GM12891 (cell line): Measurements from ENCODE around the gene FOXL1.

ENCODE experiments used
- DNase-seq: peaks from one replicate; pipeline ENCODE4 v3.0.0; 2011; ENCODE audit warnings: low spot score; ENCODE audit not compliant: insufficient read length
- FAIRE-seq: peaks from 2 replicates; lab custom pipeline; 2011; peaks lifted over from hg19 to GRCh38; lab: Jason Lieb, UNC
- PAX5 ChIP-seq: IDR thresholded peaks from 2 replicates; pipeline ENCODE4 v1.6.1; 2011; ENCODE audit warnings: low read length, moderate library complexity, mild to moderate bottlenecking; ENCODE audit not compliant: insufficient read depth, severe bottlenecking
- POLR2A ChIP-seq: IDR thresholded peaks from 2 replicates; pipeline ENCODE4 v1.6.1; 2011; ENCODE audit warnings: low read depth, low read length, control low read depth
- POLR2AphosphoS5 ChIP-seq: IDR thresholded peaks from 2 replicates; pipeline ENCODE4 v1.6.1; 2011; ENCODE audit warnings: low read depth, low read length, control low read depth
- POU2F2 ChIP-seq: IDR thresholded peaks from 2 replicates; pipeline ENCODE4 v1.6.1; 2011; ENCODE audit warnings: low read depth, mild to moderate bottlenecking, control low read depth, low read length, moderate library complexity
- SPI1 ChIP-seq: IDR thresholded peaks from 2 replicates; pipeline ENCODE4 v1.6.1; 2011; ENCODE audit warnings: low read depth, low read length, control low read depth
- TAF1 ChIP-seq: IDR thresholded peaks from 2 replicates; pipeline ENCODE4 v1.6.1; 2011; ENCODE audit warnings: low read depth, low read length, control low read depth

Gene FOXL1

DNA sequence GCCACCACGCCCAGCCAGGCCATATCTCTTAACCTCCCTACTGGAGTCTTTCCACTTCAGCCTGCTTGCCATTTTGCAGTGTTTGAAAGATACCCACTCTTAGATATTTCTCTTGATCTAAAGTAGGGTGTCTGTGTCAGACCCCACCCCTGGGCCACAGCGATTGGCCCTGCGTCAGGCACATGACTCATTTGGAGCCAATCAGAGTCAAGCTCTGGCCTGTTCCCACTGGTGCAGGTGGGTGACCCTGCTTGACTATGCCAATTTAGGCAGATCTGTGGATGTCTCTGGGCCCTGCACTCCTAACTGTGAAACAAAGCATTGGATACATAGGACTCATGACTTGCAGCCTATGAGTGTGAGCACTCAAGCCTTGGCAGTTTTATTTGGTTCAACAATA lies 27.6 kb downstream of the FOXL1 start:
- TF ChIP-seq PAX5 (no peak), TAF1 (no peak), POLR2AphosphoS5 (no peak), SPI1 (no peak), POU2F2 (no peak), POLR2A (no peak)
- FAIRE-seq (no peak), DNase-seq (no peak)

DNA sequence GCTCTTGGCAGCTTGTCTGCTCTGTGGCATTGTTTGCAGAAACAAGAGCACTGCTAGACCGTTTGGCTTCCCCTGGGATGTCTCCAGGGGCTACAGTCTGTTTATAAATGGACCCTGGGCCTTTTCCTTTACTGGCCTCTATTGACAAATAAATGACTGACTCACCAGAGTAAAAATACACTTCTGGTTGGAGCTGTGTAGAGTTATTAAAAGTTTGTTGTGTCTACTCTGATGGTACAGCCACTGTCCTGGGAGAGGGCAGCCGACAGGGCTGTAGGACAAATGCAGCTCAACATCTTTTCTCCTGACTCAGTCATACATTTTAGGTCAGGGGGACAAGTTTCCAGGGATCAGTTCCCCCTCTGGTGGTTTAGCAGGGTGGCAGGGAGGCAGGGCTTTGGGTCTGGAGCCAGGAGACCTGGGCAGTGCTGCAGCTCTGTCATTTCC lies 30.0 kb downstream of the FOXL1 start:
- DNase-seq (no peak), FAIRE-seq (no peak)
- TF ChIP-seq SPI1 (no peak), PAX5 (no peak), POU2F2 (no peak), TAF1 (no peak), POLR2AphosphoS5 (no peak)

DNA sequence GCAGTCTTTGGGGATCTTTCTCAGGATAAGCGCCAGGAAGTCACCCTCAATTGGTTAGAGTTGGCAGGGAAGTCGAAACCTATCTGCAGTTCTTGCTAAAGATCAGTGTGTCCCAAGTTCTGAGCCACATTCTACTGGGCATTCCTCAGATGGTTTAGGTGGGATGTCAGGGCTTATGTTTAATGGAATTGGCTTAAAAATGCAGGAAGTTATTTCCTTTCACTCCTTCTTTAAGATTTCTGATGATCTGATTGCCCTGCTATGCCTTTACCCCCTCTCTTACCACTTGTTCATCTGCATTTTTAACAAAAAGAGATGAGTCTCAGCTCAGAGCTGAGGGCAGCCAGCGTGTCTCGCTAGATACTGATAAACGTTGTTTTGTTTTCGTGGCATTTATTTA lies 30.8 kb downstream of the FOXL1 start:
- FAIRE-seq (no peak), DNase-seq (no peak)
- TF ChIP-seq POU2F2 (no peak), PAX5 (no peak), POLR2A (no peak), TAF1 (no peak), SPI1 (no peak), POLR2AphosphoS5 (no peak)

DNA sequence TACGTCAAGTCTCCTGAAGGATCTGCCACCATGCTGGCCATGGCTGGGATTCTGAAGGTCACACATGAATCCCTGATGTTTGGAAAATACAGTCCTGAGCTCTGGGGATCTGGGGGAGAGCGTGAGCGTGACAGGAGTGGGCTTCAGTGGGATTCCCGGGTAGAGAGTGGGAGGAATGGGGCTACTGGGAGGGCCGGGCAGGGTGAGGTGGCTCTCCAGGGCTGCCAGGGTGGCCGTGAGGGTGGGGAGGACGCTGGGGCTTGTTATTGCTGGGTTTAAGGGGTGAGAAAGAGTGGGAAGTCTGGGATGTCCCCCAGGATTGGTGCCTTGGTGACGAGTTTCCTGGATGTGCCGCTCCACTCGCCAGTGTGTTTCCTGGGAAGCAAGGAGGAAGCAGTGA lies 31.3 kb downstream of the FOXL1 start:
- DNase-seq (no peak), FAIRE-seq (no peak)
- no peak for TF ChIP-seq POU2F2
- no peak for TF ChIP-seq POLR2A
- no peak for TF ChIP-seq SPI1
- TF ChIP-seq PAX5: no peak
- TF ChIP-seq POLR2AphosphoS5: no peak
- no peak for TF ChIP-seq TAF1

DNA sequence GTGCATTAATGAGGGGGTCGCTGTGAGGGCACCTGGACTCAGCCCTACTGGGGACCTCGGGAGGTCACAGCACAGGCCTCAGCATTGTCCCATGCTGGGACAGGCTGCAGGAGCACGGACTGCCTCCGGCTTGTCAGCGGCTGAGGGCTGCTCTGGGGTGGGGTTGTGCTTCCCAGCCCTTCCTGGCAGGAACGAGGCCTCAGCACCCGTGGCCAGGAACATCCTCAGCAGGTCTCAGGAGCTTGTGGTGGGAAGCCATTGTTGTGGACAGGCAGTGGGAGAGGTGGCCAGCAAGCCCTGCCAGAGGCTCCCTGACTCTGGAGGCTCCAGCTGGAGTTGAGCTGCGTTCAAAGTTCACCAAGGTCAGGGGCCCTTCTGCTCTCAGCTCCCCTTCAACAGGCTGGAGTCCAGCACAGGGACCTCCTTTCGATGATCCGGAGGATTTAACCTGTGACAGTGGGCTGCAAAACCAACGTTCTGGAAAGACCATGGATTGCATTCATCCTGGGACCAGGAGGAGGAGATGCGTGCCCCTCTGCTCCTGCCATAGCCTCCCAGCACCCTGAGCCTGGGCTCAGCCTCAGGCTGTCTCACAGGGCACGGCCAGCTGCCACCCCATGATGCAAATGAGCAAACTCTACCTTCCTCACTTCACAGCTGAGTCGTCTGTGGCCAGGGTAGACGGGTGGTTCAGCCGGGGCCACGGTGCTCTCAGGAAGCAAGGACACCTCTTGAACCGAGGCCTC lies 32.6 kb downstream of the FOXL1 start:
- no peak for FAIRE-seq
- TF ChIP-seq SPI1: no peak
- TF ChIP-seq TAF1: no peak
- no peak for TF ChIP-seq POLR2A
- TF ChIP-seq POLR2AphosphoS5: no peak
- no peak for TF ChIP-seq POU2F2
- TF ChIP-seq PAX5: no peak

DNA sequence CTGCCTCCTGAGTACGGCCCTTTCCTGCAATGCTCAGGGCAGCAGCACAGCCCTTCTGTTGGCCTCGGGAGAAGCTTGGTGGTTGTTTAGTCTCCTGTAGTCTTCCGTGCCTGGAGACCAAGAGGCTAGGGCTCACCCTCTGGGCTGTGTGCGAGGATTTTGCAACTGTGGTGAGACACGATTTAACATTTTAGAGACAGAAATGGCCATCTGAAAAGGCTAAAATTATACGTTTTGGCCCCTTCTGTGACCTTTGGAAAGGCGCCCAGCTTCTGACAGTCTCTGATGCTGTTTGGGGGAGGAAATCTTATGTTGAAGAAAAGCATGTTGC lies 33.1 kb downstream of the FOXL1 start:
- no peak for DNase-seq
- TF ChIP-seq POLR2AphosphoS5 (no peak), POLR2A (no peak), POU2F2 (no peak), SPI1 (no peak), TAF1 (no peak), PAX5 (no peak)
- no peak for FAIRE-seq

More for the DNA sequence above, 32.6 kb downstream of the FOXL1 start:
- no peak for DNase-seq

DNA sequence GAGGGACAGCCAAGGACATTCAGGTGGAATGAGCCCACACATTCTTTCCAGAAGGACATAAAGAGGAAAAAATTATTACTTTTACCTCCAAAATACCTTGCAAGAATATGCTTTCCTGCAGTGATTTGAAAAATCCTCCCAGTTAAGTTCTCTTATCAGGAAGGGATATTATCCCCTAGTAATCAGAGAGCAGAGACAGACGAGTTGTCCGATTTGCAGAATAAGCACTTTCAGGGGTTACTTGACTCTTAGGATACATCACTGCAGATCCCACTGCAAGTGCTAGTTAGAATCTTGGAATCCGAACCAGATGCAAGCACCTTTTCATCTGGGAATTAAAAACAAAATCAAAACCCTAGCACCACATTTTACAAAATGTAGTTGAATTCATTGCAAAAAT lies 33.6 kb downstream of the FOXL1 start:
- no peak for FAIRE-seq
- DNase-seq: no peak
- TF ChIP-seq POLR2A (no peak), SPI1 (no peak), PAX5 (no peak), POLR2AphosphoS5 (no peak), TAF1 (no peak), POU2F2 (no peak)

DNA sequence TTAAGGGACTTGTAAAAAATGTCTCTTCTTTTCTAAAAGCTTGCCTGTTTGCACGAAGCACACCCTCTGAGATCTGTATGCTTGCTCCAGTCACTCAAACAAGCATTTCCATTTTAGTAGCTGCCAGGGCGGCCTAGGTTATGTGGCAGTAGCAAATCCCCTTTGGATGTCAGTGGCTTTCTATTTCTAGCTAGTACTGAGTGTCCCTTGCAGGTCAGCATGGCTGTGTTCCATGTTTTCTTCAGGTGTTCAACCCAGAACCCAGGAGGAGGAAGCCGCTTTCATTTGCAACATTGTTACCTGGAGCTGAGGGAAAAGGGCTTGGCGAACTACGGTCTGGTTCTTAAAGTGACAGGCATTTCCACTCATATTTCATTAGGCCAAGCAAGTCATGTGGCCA lies 36.4 kb downstream of the FOXL1 start:
- FAIRE-seq: no peak
- no peak for DNase-seq
- TF ChIP-seq TAF1 (no peak), POLR2A (no peak), SPI1 (no peak), POLR2AphosphoS5 (no peak), POU2F2 (no peak), PAX5 (no peak)

DNA sequence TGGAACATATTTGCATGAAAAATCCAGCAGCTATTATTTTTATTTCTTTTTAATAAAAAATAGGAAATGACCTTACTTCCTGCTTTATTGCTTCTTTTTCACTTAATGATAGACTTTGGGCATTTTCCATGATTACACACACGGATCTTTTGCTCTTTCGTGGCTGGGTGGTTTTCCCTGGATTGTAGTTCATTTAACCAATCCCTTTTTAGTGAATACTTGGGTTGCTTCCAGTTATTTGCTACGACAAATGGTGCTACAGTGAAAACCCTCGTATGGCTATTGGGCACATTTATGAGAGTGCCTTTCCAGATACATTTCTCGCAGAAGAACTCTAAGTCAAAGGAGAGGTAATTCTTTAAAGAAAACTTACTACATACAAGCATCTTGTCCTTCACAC lies 38.6 kb downstream of the FOXL1 start:
- no peak for TF ChIP-seq POLR2AphosphoS5
- FAIRE-seq: no peak

DNA sequence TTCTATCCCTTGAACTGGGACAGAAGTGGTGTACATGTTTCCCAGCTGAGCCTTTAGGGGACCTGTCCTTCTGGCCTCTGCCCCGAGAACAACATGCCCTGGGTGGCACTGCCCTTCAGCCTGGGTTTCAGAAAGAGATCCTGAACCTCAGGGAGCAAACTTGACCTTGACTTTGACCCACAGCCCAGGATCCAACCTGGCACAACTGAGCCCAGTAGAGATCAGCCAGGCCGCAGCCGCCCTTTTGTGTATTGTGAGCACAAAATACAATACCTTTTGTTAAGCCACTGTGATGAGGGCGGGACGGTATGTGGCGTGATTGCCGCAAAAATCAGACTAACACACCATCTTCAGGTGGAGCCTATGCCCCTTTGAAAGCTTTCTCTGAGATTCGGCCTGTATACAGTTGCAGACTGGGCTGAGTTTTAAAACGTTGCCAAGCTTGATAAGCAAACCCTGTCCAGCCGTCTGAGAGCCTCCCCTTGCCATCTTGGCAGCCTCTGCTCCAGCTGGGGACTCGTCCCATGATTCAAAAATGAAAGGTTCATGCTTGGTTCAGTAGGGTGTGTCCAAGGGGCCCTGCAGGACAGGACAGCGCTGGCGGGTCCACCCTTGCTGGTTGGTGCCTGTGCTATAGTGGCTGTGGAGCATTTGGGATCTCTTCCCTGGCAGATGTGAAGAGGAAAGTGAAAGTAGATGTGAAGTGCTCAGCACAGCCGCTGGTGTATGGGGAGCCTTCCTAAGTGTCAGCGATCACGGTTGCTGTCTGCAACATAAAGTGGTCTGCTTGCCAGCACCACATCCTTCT lies 40.3 kb downstream of the FOXL1 start:
- FAIRE-seq: no peak
- DNase-seq: no peak

More for the DNA sequence above, 38.6 kb downstream of the FOXL1 start:
- no peak for DNase-seq

More for the DNA sequence above, 40.3 kb downstream of the FOXL1 start:
- no peak for TF ChIP-seq TAF1
- no peak for TF ChIP-seq PAX5
- TF ChIP-seq SPI1: no peak
- no peak for TF ChIP-seq POU2F2
- TF ChIP-seq POLR2A: no peak
- TF ChIP-seq POLR2AphosphoS5: no peak
